HG02840 (cell line): ENCODE data around the gene UPK3BL2.
"Not testable (repeated sequence)": the region's sequence is repeated elsewhere in the genome, so short reads cannot be mapped to it uniquely, and the experiment has no call there.

Experiments
- ATAC-seq: cut with Tn5 transposase; IDR thresholded peaks from one replicate; pipeline ENCODE4 v1.9.1; 2021; ENCODE audit warnings: mild to moderate bottlenecking, moderate library complexity, moderate number of reproducible peaks; ENCODE audit not compliant: unreplicated experiment, low FRiP score

The UPK3BL2 gene

GRCh38 chr7:102496861-102497260, 46.6 kb downstream of the UPK3BL2 start:
- not testable (repeated sequence) for ATAC-seq

- peak; percentile 51 for ATAC-seq
Observed at GRCh38 chr7:102494473-102495149, 48.9 kb downstream of the UPK3BL2 start.

- ATAC-seq: not testable (repeated sequence)
Observed at GRCh38 chr7:102494026-102494425, 49.5 kb downstream of the UPK3BL2 start.

GRCh38 chr7:102493220-102493935, 50.1 kb downstream of the UPK3BL2 start:
- not testable (repeated sequence) for ATAC-seq

- ATAC-seq: peak; percentile 33
Observed at GRCh38 chr7:102490529-102491075, 52.9 kb downstream of the UPK3BL2 start.
